Measurements from ENCODE around the gene FHOD3. TPM values are rescaled to one million over a fixed set of nuclear protein-coding genes. Genes with fewer than 3 reads are reported as not detected.
"Not testable (repeated sequence)": the region's sequence is repeated elsewhere in the genome, so short reads cannot be mapped to it uniquely, and the experiment has no call there.

The FHOD3 gene
- polyA plus RNA-seq, 4 donors: 0.22 to 8.1 (median 1.9) TPM

DNA sequence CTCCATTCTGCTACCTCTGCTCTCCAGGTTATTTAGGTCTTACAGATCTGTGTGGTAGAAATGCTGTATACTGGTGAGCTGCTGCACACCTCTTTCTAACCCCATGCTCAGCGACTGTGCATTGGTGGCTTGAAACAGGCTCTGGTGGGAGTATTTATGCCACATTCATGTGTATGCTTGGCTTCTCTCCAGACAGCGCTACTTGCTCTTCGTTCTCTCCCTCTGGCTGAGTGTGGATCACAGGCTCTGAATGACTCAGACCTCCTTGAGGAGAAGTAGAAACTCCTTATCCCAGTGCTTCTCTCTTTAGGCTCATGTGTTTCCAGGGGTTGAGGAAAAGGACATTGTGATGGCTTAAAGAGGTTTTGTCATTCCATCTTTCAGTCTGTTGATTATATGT lies 54.9 kb downstream of the FHOD3 start:
- Histone ChIP-seq H3K4me3 (ENCODE audit: low read depth in 1 of 3, low read length in 3 of 3) (no peak overlapping the region), H3K27ac (ENCODE audit: low read depth in 1 of 3, low read length in 2 of 3) (no peak overlapping the region), H3K4me1 (ENCODE audit: control insufficient read depth in 3 of 3, insufficient read depth in 2 of 3, low read depth in 1 of 3, low read length in 2 of 3) (peaks cover 0 to 11% (median 0%) of the 10 kb centered on the region in 3 donors), H3K27me3 (ENCODE audit: control insufficient read depth in 3 of 3, insufficient read depth in 3 of 3, low read length in 3 of 3) (peaks cover 0 to 2% (median 2%) of the 10 kb centered on the region in 3 donors), H3K9me3 (ENCODE audit: control insufficient read depth in 2 of 2, insufficient read depth in 1 of 2, low read depth in 1 of 2, low read length in 1 of 2) (peaks cover 0 to 5% of the 10 kb centered on the region in 2 donors), H3K36me3 (ENCODE audit: control insufficient read depth in 3 of 3, insufficient read depth in 2 of 3, low read depth in 1 of 3, low read length in 3 of 3) (no peaks in the 10 kb centered on the region)
- WGBS, 3 donors: 39 to 56% (median 43%) methylated on average over 3 of the region's 3 CpGs
- DNase-seq (no peak), FAIRE-seq (no peak)

DNA sequence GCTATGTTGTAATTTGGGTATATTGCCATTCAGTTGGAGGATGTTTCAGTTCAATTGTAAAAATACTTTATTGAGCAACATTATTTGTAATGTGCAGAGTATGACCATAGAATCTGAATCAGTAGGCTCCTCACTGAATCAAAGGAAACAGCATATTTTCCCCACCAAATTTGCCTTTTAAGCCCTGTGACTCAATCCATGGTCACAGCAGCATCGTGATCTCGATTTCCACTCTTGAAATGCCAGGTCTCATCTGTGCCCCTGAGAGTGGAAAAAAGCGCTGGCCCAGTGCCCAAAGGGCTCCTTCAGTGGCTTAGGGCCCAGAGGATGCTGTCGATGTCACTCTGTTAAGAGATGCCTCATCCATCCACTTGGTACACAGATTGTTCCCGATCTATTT lies 57.5 kb downstream of the FHOD3 start:
- H3K27me3 ChIP-seq (ENCODE audit: control insufficient read depth in 3 of 3, insufficient read depth in 3 of 3, low read length in 3 of 3): no peaks in the 10 kb centered on the region
- no peak overlapping the region for H3K27ac ChIP-seq (ENCODE audit: low read depth in 1 of 3, low read length in 2 of 3)
- H3K36me3 ChIP-seq (ENCODE audit: control insufficient read depth in 3 of 3, insufficient read depth in 2 of 3, low read depth in 1 of 3, low read length in 3 of 3): no peaks in the 10 kb centered on the region
- no peak overlapping the region for H3K4me3 ChIP-seq (ENCODE audit: low read depth in 1 of 3, low read length in 3 of 3)
- H3K4me1 ChIP-seq (ENCODE audit: control insufficient read depth in 3 of 3, insufficient read depth in 2 of 3, low read depth in 1 of 3, low read length in 2 of 3): peaks cover 0 to 5% (median 0%) of the 10 kb centered on the region in 3 donors
- DNase-seq (no peak), FAIRE-seq (no peak)
- 79 to 92% (median 88%) methylated on average over 5 of the region's 5 CpGs for WGBS, 3 donors
- peaks cover 0 to 5% of the 10 kb centered on the region in 2 donors for H3K9me3 ChIP-seq (ENCODE audit: control insufficient read depth in 2 of 2, insufficient read depth in 1 of 2, low read depth in 1 of 2, low read length in 1 of 2)

DNA sequence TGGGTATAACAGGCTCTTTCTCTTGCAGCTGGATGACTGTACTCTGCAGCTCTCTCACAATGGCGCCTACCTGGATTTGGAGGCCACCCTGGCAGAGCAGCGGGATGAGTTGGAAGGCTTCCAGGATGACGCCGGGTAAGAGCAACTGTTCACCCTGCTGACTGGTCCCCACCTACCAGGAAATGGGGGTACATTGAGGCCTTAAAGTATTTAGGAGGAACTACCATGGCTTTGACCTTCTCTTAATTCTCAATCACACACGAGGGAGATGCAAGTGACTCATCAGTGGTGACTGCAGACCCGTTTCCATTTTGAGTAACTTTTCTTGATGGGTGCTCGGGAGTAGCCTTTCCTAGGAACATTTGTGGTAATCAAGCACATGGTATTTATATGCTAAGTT lies 58.0 kb downstream of the FHOD3 start:
- 68 to 79% (median 68%) methylated on average over 7 of the region's 7 CpGs for WGBS, 3 donors
- Histone ChIP-seq H3K4me1 (ENCODE audit: control insufficient read depth in 3 of 3, insufficient read depth in 2 of 3, low read depth in 1 of 3, low read length in 2 of 3) (no peaks in the 10 kb centered on the region), H3K4me3 (ENCODE audit: low read depth in 1 of 3, low read length in 3 of 3) (no peak overlapping the region), H3K27me3 (ENCODE audit: control insufficient read depth in 3 of 3, insufficient read depth in 3 of 3, low read length in 3 of 3) (no peaks in the 10 kb centered on the region), H3K27ac (ENCODE audit: low read depth in 1 of 3, low read length in 2 of 3) (no peak overlapping the region), H3K36me3 (ENCODE audit: control insufficient read depth in 3 of 3, insufficient read depth in 2 of 3, low read depth in 1 of 3, low read length in 3 of 3) (no peaks in the 10 kb centered on the region), H3K9me3 (ENCODE audit: control insufficient read depth in 2 of 2, insufficient read depth in 1 of 2, low read depth in 1 of 2, low read length in 1 of 2) (peaks cover 0 to 5% of the 10 kb centered on the region in 2 donors)
- FAIRE-seq (no peak), DNase-seq (no peak)

DNA sequence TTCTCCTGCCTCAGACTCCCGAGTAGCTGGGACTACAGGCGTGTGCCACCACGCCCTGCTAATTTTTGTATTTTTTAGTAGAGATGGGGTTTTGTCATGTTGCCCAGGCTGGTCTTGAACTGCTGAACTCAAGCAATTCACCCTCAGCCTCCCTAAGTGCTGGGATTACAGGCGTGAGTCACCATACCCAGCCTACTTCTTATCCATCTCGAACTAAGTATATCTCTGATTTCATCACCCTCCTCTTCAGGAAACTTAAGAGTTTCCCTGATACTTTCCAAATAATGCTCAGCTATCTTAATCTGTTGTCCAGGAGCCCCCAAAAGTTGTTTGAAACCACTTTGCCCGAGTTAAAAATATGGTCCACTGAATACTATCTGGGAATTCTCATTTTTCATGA lies 59.2 kb downstream of the FHOD3 start:
- 68 to 82% (median 69%) methylated on average over 6 of the region's 6 CpGs for WGBS, 3 donors
- not testable (repeated sequence) for H3K27me3 ChIP-seq (ENCODE audit: control insufficient read depth in 3 of 3, insufficient read depth in 3 of 3, low read length in 3 of 3); H3K4me1 ChIP-seq (ENCODE audit: control insufficient read depth in 3 of 3, insufficient read depth in 2 of 3, low read depth in 1 of 3, low read length in 2 of 3); H3K4me3 ChIP-seq (ENCODE audit: low read depth in 1 of 3, low read length in 3 of 3); FAIRE-seq; H3K36me3 ChIP-seq (ENCODE audit: control insufficient read depth in 3 of 3, insufficient read depth in 2 of 3, low read depth in 1 of 3, low read length in 3 of 3); DNase-seq; H3K9me3 ChIP-seq (ENCODE audit: control insufficient read depth in 2 of 2, insufficient read depth in 1 of 2, low read depth in 1 of 2, low read length in 1 of 2); H3K27ac ChIP-seq (ENCODE audit: low read depth in 1 of 3, low read length in 2 of 3)

DNA sequence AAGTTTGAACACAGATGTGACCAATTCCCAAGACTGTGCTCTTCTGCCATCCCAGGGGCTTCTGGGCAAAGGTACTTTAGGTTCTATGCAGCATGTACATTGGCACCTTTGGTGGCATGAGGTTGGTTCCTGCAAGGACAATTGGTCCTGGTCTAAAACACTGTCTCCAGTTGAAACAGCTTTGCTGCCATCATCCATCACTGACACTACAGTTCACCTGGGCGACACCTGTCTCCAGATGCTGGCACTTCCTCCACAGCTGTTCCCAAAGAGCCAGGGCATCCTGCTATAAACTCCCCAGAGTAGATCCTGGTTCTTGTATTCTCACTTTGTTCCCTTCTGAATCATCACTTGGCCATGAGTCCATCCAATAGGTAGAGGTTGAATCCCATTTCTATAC lies 60.6 kb downstream of the FHOD3 start:
- no peak overlapping the region for H3K4me3 ChIP-seq (ENCODE audit: low read depth in 1 of 3, low read length in 3 of 3)
- FAIRE-seq: no peak
- 76 to 93% (median 91%) methylated on average over 1 of the region's 1 CpG for WGBS, 3 donors

DNA sequence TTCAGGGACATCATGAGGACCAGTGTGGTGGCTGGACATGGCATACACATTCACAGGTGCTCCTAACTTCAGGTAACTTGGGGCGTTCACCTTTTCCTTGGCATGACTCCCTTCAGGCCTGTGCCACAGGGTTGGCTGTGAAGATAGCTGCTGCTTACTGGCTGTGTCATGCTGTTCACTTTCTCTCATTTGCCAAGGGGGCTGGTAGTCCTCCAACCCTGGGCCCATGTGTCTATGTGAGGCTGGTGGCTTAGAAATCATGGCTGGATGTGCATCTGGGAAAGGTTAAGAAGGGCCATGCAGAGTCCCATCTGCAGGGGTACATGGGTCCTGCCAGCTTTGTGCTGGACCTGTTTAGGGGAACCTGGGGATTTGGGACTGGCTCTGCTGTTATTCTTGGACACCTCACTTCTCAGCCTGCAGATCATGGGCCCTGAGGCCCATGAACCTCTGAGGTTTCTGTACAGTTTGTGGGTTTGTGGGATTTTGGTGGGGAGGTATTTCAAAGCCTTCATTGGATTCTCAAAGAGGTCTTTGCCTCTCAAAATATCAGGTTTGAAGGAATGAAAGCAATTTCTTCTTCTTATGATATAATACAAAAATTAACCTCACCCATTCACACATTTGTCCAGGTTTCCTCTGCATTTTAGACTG lies 62.9 kb downstream of the FHOD3 start:
- FAIRE-seq (no peak), DNase-seq (no peak)
- Histone ChIP-seq H3K27me3 (ENCODE audit: control insufficient read depth in 3 of 3, insufficient read depth in 3 of 3, low read length in 3 of 3) (no peaks in the 10 kb centered on the region), H3K9me3 (ENCODE audit: control insufficient read depth in 2 of 2, insufficient read depth in 1 of 2, low read depth in 1 of 2, low read length in 1 of 2) (no peaks in the 10 kb centered on the region), H3K27ac (ENCODE audit: low read depth in 1 of 3, low read length in 2 of 3) (no peak overlapping the region), H3K36me3 (ENCODE audit: control insufficient read depth in 3 of 3, insufficient read depth in 2 of 3, low read depth in 1 of 3, low read length in 3 of 3) (no peaks in the 10 kb centered on the region), H3K4me1 (ENCODE audit: control insufficient read depth in 3 of 3, insufficient read depth in 2 of 3, low read depth in 1 of 3, low read length in 2 of 3) (no peaks in the 10 kb centered on the region), H3K4me3 (ENCODE audit: low read depth in 1 of 3, low read length in 3 of 3) (no peak overlapping the region)
- WGBS, 3 donors: 84 to 94% (median 86%) methylated on average over 1 of the region's 1 CpG

More for the DNA sequence above, 60.6 kb downstream of the FHOD3 start:
- Histone ChIP-seq H3K27me3 (ENCODE audit: control insufficient read depth in 3 of 3, insufficient read depth in 3 of 3, low read length in 3 of 3) (no peaks in the 10 kb centered on the region), H3K4me1 (ENCODE audit: control insufficient read depth in 3 of 3, insufficient read depth in 2 of 3, low read depth in 1 of 3, low read length in 2 of 3) (no peaks in the 10 kb centered on the region), H3K36me3 (ENCODE audit: control insufficient read depth in 3 of 3, insufficient read depth in 2 of 3, low read depth in 1 of 3, low read length in 3 of 3) (no peaks in the 10 kb centered on the region), H3K27ac (ENCODE audit: low read depth in 1 of 3, low read length in 2 of 3) (no peak overlapping the region), H3K9me3 (ENCODE audit: control insufficient read depth in 2 of 2, insufficient read depth in 1 of 2, low read depth in 1 of 2, low read length in 1 of 2) (peaks cover 0 to 5% of the 10 kb centered on the region in 2 donors)
- no peak for DNase-seq

DNA sequence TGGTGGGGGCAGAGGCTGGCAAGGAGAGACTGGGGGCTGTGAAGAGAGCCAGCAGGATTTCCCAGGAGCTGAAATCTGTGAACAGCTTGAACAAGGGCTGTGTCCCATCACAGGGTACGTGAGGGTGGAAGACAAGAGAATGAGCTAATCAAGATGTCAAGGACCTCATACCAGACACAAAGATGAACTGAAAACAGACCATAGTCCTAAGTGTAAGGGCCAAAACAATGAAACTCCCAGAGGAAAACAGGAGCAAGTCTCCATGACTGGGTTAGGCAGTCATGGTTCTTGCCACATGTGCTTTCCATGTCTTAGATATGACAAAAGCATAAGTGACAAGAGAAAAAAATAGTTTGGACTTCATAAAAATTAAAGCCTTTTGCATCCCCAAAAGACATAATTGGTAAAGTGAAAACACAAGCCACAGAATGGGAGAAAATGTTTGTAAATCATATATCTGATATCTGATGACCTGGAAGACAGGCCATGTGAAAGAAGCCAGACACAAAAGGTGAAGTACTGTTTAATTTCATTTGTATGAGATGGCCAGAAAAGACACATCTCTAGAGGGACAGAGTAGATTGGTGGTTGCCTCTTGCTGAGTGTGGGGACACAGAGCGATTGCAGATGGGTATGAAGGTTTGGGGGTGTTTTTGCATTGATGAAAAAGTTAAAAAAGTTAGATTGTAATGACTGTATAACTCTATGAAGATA lies 67.6 kb downstream of the FHOD3 start:
- no peak for FAIRE-seq
- H3K4me3 ChIP-seq (ENCODE audit: low read depth in 1 of 3, low read length in 3 of 3): no peak overlapping the region
- no peaks in the 10 kb centered on the region for H3K9me3 ChIP-seq (ENCODE audit: control insufficient read depth in 2 of 2, insufficient read depth in 1 of 2, low read depth in 1 of 2, low read length in 1 of 2)
- no peaks in the 10 kb centered on the region for H3K36me3 ChIP-seq (ENCODE audit: control insufficient read depth in 3 of 3, insufficient read depth in 2 of 3, low read depth in 1 of 3, low read length in 3 of 3)
- H3K4me1 ChIP-seq (ENCODE audit: control insufficient read depth in 3 of 3, insufficient read depth in 2 of 3, low read depth in 1 of 3, low read length in 2 of 3): no peaks in the 10 kb centered on the region
- no peak for DNase-seq
- H3K27ac ChIP-seq (ENCODE audit: low read depth in 1 of 3, low read length in 2 of 3): no peak overlapping the region
- WGBS, 3 donors: 66 to 69% (median 69%) methylated on average over 2 of the region's 2 CpGs
- no peaks in the 10 kb centered on the region for H3K27me3 ChIP-seq (ENCODE audit: control insufficient read depth in 3 of 3, insufficient read depth in 3 of 3, low read length in 3 of 3)

DNA sequence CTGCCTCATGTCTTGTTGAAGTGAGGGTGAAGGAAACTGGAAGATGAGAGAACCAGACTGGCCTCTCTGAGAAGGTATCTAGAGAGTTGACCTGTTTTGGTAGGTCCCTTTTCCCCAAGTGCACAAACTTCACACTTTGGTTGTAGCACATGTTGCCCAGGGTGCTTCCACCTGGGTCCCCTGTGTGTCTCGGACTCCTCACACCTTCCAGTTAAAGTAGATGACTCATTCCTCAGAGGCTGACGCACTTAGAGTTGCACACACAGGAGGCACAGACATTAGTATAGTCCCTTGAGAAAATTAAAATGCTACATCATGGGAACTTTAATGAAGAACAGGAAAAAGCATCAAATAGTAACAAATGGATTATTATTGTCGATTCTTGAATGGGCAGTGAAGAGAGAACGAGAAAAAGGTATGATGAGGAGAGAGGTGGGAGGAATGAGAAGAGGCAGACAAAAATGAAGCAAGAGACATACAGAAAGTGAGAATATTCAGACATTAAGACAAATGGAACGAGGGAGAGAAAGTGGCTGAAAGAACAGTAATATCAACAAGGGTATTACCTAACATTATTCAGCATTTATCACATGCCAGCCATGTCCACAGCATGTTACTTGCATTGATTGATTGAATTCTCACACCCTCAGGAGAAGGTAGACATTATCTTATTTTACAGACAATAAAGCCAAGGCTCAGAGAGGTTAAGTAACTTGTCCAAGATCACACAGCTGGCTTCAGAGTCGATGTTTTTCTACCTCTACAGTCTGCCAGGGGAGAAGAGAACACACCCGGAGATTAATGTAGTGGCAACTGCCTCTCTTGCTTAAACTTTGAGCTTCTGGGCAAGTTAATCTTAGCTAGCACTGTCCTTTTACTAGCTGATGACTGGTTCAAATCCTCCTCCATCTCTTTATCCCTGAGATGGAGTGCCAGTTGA lies 68.6 kb downstream of the FHOD3 start:
- 66 to 86% (median 72%) methylated on average over 7 of the region's 7 CpGs for WGBS, 3 donors
- FAIRE-seq: no peak

More for the DNA sequence above, 68.6 kb downstream of the FHOD3 start:
- Histone ChIP-seq H3K9me3 (ENCODE audit: control insufficient read depth in 2 of 2, insufficient read depth in 1 of 2, low read depth in 1 of 2, low read length in 1 of 2) (no peaks in the 10 kb centered on the region), H3K4me3 (ENCODE audit: low read depth in 1 of 3, low read length in 3 of 3) (no peak overlapping the region), H3K36me3 (ENCODE audit: control insufficient read depth in 3 of 3, insufficient read depth in 2 of 3, low read depth in 1 of 3, low read length in 3 of 3) (no peaks in the 10 kb centered on the region), H3K4me1 (ENCODE audit: control insufficient read depth in 3 of 3, insufficient read depth in 2 of 3, low read depth in 1 of 3, low read length in 2 of 3) (no peaks in the 10 kb centered on the region), H3K27ac (ENCODE audit: low read depth in 1 of 3, low read length in 2 of 3) (no peak overlapping the region), H3K27me3 (ENCODE audit: control insufficient read depth in 3 of 3, insufficient read depth in 3 of 3, low read length in 3 of 3) (peaks cover 0 to 5% (median 0%) of the 10 kb centered on the region in 3 donors)
- DNase-seq: no peak

All from small intestine (tissue), 7 donors.